ENCODE results near the gene EID3.
A peak's percentile ranks its signal among the peaks of the same experiment; 100 is the strongest.
"Not testable (repeated sequence)": the region's sequence is repeated elsewhere in the genome, so short reads cannot be mapped to it uniquely, and the experiment has no call there.

The EID3 gene

DNA sequence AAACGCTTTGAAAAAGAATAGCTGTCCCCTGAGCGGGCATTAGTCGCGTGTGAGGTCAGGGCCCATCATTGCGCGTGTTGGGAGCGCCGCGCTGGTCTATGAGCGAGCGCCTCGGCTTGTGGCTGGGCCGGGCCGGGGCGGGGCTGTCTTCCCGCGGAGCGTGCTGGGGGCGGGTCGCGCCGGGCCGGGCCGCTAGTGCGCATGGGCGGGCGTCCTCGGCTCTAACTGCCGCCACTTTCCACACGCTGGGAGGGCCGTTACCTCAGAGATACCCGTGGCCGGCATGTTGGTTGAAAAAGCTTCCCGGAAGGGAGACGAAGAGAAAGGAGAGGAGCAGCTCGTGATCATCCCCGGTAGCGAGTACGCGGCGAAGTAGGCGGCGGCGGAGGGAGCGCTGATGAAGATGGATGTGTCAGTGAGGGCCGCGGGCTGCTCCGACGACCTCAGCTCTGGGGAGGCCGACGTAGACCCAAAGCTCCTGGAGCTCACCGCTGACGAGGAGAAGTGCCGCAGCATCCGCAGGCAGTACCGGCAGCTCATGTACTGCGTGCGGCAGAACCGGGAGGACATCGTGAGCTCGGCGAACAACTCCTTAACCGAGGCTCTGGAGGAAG, at the start of gene EID3:
TSS of gene EID3 (plus strand) at position 202 of the 614 bp plus-strand sequence. CDS start at position 398, 196 bp downstream.
- peak; percentile 75 to 84 for DNase-seq (ENCODE audit: low read depth in 2 of 2, low spot score in 1 of 2)

- DNase-seq (ENCODE audit: low read depth in 2 of 2, low spot score in 1 of 2) = no peak
These were observed 45.5 kb upstream of the EID3 start for GRCh38 chr12:104257913-104258472.

DNA sequence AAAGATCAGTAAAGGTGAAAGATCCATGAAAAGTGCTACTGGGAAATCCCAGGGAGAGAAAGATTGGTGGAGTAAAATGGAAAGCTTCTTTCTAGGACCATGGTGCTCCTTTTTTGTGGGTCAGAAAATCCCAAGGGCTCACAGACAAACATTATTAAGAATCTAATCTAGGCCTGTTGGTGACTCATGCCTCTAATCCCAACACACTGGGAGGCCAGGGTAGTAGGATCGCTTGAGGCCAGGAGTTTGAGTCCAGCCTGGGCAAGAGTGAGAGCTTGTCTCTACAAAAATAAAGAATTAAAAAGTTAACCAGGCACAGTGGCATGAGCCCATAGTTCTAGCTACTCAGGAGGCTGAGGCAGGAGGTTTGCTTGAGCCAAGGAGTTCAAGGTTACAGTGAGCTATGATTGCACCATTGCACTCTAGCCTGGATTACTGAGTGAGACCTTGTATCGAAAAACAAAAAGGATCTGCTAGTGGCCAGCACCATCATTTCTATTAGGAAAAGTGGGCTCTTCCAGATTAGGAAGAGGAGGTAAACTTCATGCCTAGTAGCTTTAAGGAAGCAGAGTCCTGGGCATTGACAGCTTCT, 45.0 kb upstream of the EID3 start:
- no peak for DNase-seq (ENCODE audit: low read depth in 2 of 2, low spot score in 1 of 2)

DNA sequence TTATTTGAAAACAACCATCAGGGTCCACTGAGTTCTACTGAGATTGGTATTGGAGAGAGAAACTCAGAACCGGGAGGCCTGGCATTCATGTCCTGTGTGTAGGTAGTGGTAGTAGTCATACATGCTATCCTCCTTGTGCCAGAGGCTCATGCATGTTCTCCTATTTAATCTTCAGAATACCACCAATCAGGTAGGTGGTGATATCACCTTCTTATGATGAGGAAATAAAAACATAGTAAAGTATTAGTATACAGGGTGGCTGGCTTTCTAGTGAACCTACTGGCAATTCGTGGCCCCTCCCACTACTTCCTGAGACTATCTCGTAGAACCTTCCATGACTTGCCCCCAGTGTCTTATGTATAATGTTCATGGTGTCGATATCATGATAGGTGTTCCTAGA, 40.5 kb upstream of the EID3 start:
- no peak for DNase-seq (ENCODE audit: low read depth in 2 of 2, low spot score in 1 of 2)

DNA sequence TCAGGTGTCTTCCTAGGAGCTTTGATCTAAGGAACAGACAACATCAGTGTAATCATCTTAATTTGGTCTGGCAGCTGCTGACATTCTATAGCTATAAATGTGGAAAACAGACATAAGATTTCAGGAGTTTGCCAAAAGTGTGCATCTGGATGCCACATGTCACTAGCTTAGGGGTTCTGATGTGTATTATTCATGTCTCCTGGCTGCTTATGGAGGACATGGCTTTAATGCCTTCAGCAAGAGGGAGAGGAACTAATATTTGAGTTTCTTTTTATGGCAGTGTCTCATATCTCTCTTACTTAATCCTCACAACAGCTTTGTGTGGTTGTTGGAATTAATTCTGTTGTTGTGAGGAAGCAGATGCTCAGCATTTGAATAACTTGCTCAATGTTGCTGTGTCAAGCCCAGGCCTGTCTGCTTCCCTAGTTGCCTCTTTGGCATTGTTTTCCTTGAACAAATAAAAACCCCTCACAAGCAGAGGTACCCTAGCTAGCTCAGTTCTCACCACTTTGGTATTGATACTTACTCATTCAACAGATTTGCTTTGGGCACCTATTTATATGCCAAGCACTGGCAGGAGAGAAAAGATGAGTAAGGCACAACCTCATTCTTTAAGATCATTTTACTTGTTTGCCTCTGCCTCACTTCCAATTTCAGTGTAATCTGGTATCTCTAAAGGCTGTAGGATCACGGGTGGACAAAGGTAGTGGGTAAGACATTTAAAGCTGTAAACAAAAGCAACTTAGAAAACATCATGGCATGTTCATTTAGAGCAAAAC, 39.8 kb upstream of the EID3 start:
- DNase-seq (ENCODE audit: low read depth in 2 of 2, low spot score in 1 of 2) = no peak

- not testable (repeated sequence) for DNase-seq (ENCODE audit: low read depth in 2 of 2, low spot score in 1 of 2)
These were observed 38.1 kb upstream of the EID3 start for GRCh38 chr12:104265436-104265835.

DNA sequence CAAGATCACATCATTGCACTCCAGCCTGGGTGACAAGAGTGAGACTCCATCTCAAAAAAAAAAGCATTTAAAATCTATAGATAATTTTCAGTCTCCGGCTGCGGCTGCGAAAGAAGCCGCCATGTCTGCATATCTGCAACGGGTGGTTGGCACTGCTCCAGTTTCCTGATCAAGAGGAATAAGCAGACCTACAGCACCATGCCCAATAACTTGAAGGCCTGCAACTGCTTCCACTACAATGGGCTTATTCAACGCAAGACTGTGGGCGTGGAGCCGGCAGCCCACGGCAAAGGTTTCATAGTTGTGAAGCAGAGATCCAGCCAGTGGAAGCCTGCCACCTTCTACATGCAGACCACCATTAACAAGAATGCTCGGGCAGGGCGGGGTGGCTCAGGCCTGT, 30.6 kb upstream of the EID3 start:
- DNase-seq (ENCODE audit: low read depth in 2 of 2, low spot score in 1 of 2) = no peak

- no peak for DNase-seq (ENCODE audit: low read depth in 2 of 2, low spot score in 1 of 2)
These were observed 30.0 kb upstream of the EID3 start for GRCh38 chr12:104273503-104273902.

DNA sequence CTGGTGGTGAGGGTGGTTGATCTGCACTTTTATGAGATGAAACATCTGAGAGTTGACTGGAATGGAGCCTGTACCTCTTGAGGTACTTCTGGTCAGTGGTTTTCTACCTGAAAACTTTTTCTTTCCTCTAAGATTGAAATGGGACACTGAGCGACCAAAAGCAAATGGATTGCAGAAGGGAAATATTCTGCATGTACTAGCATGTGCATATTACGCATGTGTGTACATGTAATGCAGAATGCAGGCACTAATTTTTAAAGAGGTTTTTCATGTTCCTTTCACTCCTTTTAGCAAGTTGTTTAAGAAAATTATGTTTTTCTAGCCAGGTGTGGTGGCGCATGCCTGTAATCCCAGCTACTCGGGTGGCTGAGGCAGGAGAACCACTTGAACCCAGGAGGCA, 28.7 kb upstream of the EID3 start:
- DNase-seq (ENCODE audit: low read depth in 2 of 2, low spot score in 1 of 2) = no peak

DNA sequence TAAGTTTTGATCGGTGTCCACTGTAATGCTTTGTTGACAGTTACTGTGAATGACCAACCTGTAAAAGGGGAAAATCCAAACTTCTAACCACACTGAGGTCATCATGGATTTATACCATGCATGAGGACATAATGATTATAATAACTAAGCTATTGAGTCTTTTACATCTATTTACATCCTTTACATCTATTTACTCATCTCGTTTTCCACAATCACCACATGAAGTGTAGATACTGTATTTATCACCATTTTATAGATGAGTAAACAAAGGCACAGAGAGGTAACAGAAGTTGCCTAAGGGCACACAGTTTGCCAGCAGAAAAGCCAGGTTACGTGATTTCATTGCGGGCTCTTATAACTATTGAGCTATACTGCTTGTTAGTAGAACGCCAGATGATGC, 27.9 kb upstream of the EID3 start:
- DNase-seq (ENCODE audit: low read depth in 2 of 2, low spot score in 1 of 2) = no peak

DNA sequence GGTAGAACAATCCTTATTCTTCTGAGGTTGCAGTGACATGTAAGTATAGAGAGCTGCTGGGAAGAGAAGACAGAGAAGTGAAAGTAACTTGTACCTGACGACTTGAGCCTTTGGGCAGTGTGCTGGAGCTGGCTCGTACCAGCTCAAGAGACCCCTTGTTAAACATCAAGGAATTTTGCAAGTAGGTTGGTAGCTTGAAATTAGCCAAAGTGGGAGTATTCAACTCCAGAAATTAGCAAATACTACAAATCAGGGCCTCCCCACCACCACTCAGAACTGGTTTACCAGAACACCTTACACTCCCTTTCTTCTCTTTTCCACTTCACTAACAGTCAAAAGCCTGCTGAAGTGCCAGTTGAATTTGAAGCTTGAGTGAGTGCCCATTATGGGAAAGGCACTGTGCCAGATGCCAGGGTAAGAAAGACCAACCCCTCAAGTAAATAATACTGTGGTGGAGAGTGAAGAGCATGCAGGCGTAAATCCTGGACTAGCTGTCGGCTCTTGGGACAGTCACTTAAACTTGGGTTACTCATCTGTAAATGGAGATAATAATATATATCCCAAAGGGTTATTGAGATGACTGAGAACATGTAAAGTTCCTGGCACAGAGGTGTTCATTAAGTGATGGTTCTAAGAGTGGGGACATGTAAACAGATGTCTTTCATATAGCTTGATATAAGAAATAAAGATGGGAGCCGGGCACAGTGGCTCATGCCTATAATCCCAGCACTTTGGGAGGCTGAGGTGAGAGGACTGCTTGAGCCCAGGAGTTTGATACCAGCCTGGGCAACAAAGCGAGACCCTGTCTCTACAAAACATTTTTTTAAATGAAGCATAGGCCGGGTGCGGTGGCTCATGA, 27.0 kb upstream of the EID3 start:
- DNase-seq (ENCODE audit: low read depth in 2 of 2, low spot score in 1 of 2) = no peak

DNA sequence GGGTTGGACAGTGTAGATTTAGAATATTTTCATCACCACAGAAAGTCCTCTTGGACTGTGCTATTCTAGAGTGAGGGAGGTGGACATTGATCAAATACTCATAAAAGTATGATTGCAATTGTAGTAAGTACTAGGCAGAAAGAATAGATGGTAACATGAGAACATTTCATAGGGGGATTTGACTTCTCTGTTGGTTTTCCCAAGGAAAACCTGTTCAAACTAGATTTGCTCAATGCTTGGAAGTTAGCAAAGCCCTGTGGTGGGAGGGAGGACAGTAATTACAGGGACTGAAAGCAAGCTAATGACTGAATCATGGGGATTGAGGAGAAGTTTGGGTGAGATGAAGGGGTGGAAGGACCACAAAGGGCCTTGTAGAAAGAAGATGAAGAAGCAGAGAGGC, 24.4 kb upstream of the EID3 start:
- DNase-seq (ENCODE audit: low read depth in 2 of 2, low spot score in 1 of 2) = no peak

- no peak for DNase-seq (ENCODE audit: low read depth in 2 of 2, low spot score in 1 of 2)
These were observed 23.4 kb upstream of the EID3 start for GRCh38 chr12:104280111-104280510.

DNA sequence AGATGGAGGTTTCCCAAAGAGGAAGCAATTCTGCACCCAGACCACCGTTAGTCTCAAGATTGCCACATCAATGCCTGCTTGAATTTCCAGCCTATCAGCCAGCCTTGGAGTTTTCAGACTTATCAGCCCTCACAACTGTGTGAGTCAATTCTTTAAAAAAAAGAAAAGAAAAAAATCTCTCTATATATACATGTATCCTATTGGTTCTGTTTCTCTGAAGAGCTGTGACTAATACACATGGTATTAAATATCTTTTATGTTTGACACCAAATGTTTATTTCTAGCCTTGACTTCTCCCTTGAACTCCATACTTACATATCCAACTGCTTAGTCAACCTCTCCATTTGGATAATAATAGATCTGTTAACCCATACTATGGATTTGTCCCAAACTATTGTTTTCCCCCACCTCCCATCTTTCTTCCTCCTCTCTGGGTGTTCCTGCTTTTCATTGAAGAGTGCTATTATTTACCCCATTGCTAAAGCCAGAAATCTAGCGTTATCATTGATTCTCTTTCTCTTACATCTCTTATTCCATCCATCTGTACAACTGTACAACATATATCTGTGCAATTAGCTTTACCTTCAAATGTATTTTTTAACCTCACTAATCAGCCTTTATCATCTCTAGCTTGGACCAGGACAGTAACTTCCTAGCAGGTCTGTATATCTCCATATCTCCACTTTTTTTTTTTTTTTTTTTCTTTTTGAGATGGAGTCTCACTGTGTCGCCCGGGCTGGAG, 22.7 kb upstream of the EID3 start:
- no peak for DNase-seq (ENCODE audit: low read depth in 2 of 2, low spot score in 1 of 2)

DNA sequence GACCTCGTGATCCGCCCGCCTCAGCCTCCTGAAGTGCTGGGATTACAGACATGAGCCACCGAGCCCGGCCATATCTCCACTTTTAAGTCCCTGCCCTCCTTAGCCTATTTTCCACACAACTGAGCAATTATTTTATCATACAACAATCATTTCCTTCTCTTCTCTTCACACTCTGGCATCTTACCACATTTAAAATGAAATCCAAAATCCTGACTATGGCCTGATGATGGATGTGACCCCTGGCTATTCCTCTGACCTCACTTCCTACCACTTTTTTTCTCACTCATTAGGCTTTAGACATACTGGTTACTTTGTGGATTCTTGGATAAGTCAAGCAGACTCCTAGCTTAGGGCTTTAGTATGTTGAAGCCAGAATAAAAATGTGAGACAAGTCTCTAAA, 21.9 kb upstream of the EID3 start:
- DNase-seq (ENCODE audit: low read depth in 2 of 2, low spot score in 1 of 2) = no peak

- no peak for DNase-seq (ENCODE audit: low read depth in 2 of 2, low spot score in 1 of 2)
These were observed 21.4 kb upstream of the EID3 start for GRCh38 chr12:104282109-104282508.

- DNase-seq (ENCODE audit: low read depth in 2 of 2, low spot score in 1 of 2) = no peak
These were observed 17.6 kb upstream of the EID3 start for GRCh38 chr12:104285740-104286515.

GRCh38 chr12:104286516-104287482, 16.7 kb upstream of the EID3 start:
- DNase-seq (ENCODE audit: low read depth in 2 of 2, low spot score in 1 of 2) = peak; percentile 63 to 74
